ENCODE measurements around the gene CNNM2. TPM values are rescaled to one million over a fixed set of nuclear protein-coding genes. Genes with fewer than 3 reads are reported as not detected.

CNNM2 gene
- total RNA-seq, 2 donors from 2014 or later = 14.7 to 17.9 TPM

GRCh38 chr10:103021900-103022293 lies 103.8 kb downstream of the CNNM2 start:
- 90 to 94% methylated on average over 2 to 5 of the region's 5 CpGs for WGBS, 2 experiments (ENCODE audit: insufficient coverage in 1 of 2, insufficient read length in 1 of 2)
- Mint-ChIP-seq H3K4me1 (peaks cover 1% of the 10 kb centered on the region), H3K27ac (no peak overlapping the region), H3K9me3 (no peaks in the 10 kb centered on the region), H3K4me3 (no peak overlapping the region), H3K27me3 (ENCODE audit: insufficient read depth) (no peaks in the 10 kb centered on the region), H3K36me3 (ENCODE audit: low read depth) (no peaks in the 10 kb centered on the region)
- DNase-seq = no peak
- H3K4me3 ChIP-seq (ENCODE audit: low read length) = no peak overlapping the region
- no peaks in the 10 kb centered on the region for H3K4me1 ChIP-seq (ENCODE audit: control insufficient read depth, insufficient read depth, low read length)
- H3K9me3 ChIP-seq (ENCODE audit: control insufficient read depth, low read length) = no peaks in the 10 kb centered on the region
- TF ChIP-seq, protein P1, sequence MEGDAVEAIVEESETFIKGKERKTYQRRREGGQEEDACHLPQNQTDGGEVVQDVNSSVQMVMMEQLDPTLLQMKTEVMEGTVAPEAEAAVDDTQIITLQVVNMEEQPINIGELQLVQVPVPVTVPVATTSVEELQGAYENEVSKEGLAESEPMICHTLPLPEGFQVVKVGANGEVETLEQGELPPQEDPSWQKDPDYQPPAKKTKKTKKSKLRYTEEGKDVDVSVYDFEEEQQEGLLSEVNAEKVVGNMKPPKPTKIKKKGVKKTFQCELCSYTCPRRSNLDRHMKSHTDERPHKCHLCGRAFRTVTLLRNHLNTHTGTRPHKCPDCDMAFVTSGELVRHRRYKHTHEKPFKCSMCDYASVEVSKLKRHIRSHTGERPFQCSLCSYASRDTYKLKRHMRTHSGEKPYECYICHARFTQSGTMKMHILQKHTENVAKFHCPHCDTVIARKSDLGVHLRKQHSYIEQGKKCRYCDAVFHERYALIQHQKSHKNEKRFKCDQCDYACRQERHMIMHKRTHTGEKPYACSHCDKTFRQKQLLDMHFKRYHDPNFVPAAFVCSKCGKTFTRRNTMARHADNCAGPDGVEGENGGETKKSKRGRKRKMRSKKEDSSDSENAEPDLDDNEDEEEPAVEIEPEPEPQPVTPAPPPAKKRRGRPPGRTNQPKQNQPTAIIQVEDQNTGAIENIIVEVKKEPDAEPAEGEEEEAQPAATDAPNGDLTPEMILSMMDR (conservative IDR thresholded peaks at IDR 0.05) = no peak
- no peak overlapping the region for H3K27ac ChIP-seq (ENCODE audit: low read depth, low read length)
- no peaks in the 10 kb centered on the region for H3K27me3 ChIP-seq (ENCODE audit: control insufficient read depth, insufficient read depth, low read length, poor library complexity, severe bottlenecking)
- H3K36me3 ChIP-seq (ENCODE audit: control insufficient read depth, insufficient read depth, low read length) = no peaks in the 10 kb centered on the region
- no peak overlapping the region for H3K9ac ChIP-seq (ENCODE audit: extremely low read depth, low read length, poor library complexity, severe bottlenecking)

GRCh38 chr10:103025696-103026095 lies 107.6 kb downstream of the CNNM2 start:
- WGBS, 2 experiments (ENCODE audit: insufficient coverage in 1 of 2, insufficient read length in 1 of 2) = 100% methylated on average over 1 to 2 of the region's 2 CpGs
- Histone ChIP-seq H3K36me3 (ENCODE audit: control insufficient read depth, insufficient read depth, low read length) (no peaks in the 10 kb centered on the region), H3K9ac (ENCODE audit: extremely low read depth, low read length, poor library complexity, severe bottlenecking) (no peak overlapping the region), H3K9me3 (ENCODE audit: control insufficient read depth, low read length) (no peaks in the 10 kb centered on the region), H3K4me1 (ENCODE audit: control insufficient read depth, insufficient read depth, low read length) (no peaks in the 10 kb centered on the region), H3K4me3 (ENCODE audit: low read length) (no peak overlapping the region), H3K27me3 (ENCODE audit: control insufficient read depth, insufficient read depth, low read length, poor library complexity, severe bottlenecking) (no peaks in the 10 kb centered on the region), H3K27ac (ENCODE audit: low read depth, low read length) (no peak overlapping the region)
- no peak for DNase-seq
- Mint-ChIP-seq H3K27ac (no peak overlapping the region), H3K36me3 (ENCODE audit: low read depth) (no peaks in the 10 kb centered on the region), H3K27me3 (ENCODE audit: insufficient read depth) (no peaks in the 10 kb centered on the region), H3K9me3 (no peaks in the 10 kb centered on the region), H3K4me1 (peaks cover 1% of the 10 kb centered on the region), H3K4me3 (no peak overlapping the region)
- TF ChIP-seq, protein P1 (conservative IDR thresholded peaks at IDR 0.05) = no peak

GRCh38 chr10:103038570-103038969 lies 120.5 kb downstream of the CNNM2 start:
- Histone ChIP-seq H3K9ac (ENCODE audit: extremely low read depth, low read length, poor library complexity, severe bottlenecking) (no peak overlapping the region), H3K9me3 (ENCODE audit: control insufficient read depth, low read length) (no peaks in the 10 kb centered on the region), H3K4me1 (ENCODE audit: control insufficient read depth, insufficient read depth, low read length) (no peaks in the 10 kb centered on the region), H3K27me3 (ENCODE audit: control insufficient read depth, insufficient read depth, low read length, poor library complexity, severe bottlenecking) (no peaks in the 10 kb centered on the region), H3K4me3 (ENCODE audit: low read length) (no peak overlapping the region), H3K36me3 (ENCODE audit: control insufficient read depth, insufficient read depth, low read length) (no peaks in the 10 kb centered on the region), H3K27ac (ENCODE audit: low read depth, low read length) (no peak overlapping the region)
- no peaks in the 10 kb centered on the region for H3K27me3 Mint-ChIP-seq (ENCODE audit: insufficient read depth)
- peaks cover 14% of the 10 kb centered on the region for H3K4me1 Mint-ChIP-seq
- H3K4me3 Mint-ChIP-seq = no peak overlapping the region
- H3K9me3 Mint-ChIP-seq = no peaks in the 10 kb centered on the region
- DNase-seq = no peak
- TF ChIP-seq, protein P1 (conservative IDR thresholded peaks at IDR 0.05) = no peak
- no peaks in the 10 kb centered on the region for H3K36me3 Mint-ChIP-seq (ENCODE audit: low read depth)
- H3K27ac Mint-ChIP-seq = no peak overlapping the region
- WGBS, 2 experiments (ENCODE audit: insufficient coverage in 1 of 2, insufficient read length in 1 of 2) = 83% methylated on average over 2 of the region's 2 CpGs; no CpG with 5 or more reads in 1 of the 2 experiments
